CD4-positive, alpha-beta T cell (primary cell): ENCODE data around the gene TEX14. TPM values are rescaled to one million over a fixed set of nuclear protein-coding genes. Genes with fewer than 3 reads are reported as not detected.

ENCODE experiments used
- ATAC-seq: fragments of 200-7000 bp; cut with Tn5 transposase; one replicate; pipeline ENCODE4 v1.10.0; 2022; ENCODE audit warnings: mild to moderate bottlenecking; ENCODE audit not compliant: poor library complexity
- CTCF ChIA-PET: fragments of 350-600 bp; sonication (Branson Sonifier 250); formaldehyde crosslinking; loops from one replicate; lab custom pipeline; 2021; ENCODE audit warnings: antibody characterized with exemption, inconsistent platforms; lab: Charles Lee
- POLR2A ChIA-PET: fragments of 350-600 bp; sonication (Branson Sonifier 250); formaldehyde crosslinking; loops from one replicate; lab custom pipeline; 2021; ENCODE audit warnings: antibody characterized with exemption, inconsistent platforms; lab: Charles Lee
- DNase-seq, 14 experiments: peaks; one replicate each; pipeline ENCODE4 v3.0.0-alpha.2; 2013 to 2020; ENCODE audit warnings: mixed read lengths in 2 of 14
- H3K27ac ChIP-seq, 2 donors: one replicate each; pipeline versions ENCODE4 v1.5.1 to v1.7.0; 2013; ENCODE audit warnings: low read length in 2 of 2, low read depth in 1 of 2, mild to moderate bottlenecking in 1 of 2
- H3K27me3 ChIP-seq, 2 experiments: 1 replicate in 1 of 2; 2 replicates in 1 of 2; pipeline versions ENCODE4 v1.6.1 to v1.7.0; 2013; ENCODE audit warnings: low read length in 2 of 2, control low read depth in 1 of 2, mild to moderate bottlenecking in 1 of 2, moderate library complexity in 1 of 2; ENCODE audit not compliant: insufficient read depth in 2 of 2, control insufficient read depth in 1 of 2
- H3K36me3 ChIP-seq: one replicate; pipeline ENCODE4 v1.6.1; 2013; ENCODE audit warnings: low read length, control low read depth; ENCODE audit not compliant: insufficient read depth
- H3K4me1 ChIP-seq: one replicate; pipeline ENCODE4 v1.6.1; 2013; ENCODE audit warnings: low read length, control low read depth; ENCODE audit not compliant: insufficient read depth
- H3K4me3 ChIP-seq: one replicate; pipeline ENCODE4 v1.5.1; 2013; ENCODE audit warnings: mild to moderate bottlenecking, low read length, moderate library complexity
- H3K9me3 ChIP-seq, 2 experiments: 1 replicate in 1 of 2; 2 replicates in 1 of 2; pipeline versions ENCODE4 v1.6.1 to v1.7.0; 2013; ENCODE audit warnings: low read length in 2 of 2, mild to moderate bottlenecking in 2 of 2, control low read depth in 1 of 2, moderate library complexity in 1 of 2; ENCODE audit not compliant: control insufficient read depth in 1 of 2, insufficient read depth in 1 of 2
- H3K27ac Mint-ChIP-seq: one replicate; pipeline ENCODE4 v1.8.0; 2020; ENCODE audit warnings: mixed read lengths
- H3K27me3 Mint-ChIP-seq: one replicate; pipeline ENCODE4 v1.8.0; 2021; ENCODE audit warnings: mixed read lengths
- H3K36me3 Mint-ChIP-seq: one replicate; pipeline ENCODE4 v1.8.0; 2021; ENCODE audit warnings: low read depth, mixed read lengths
- H3K4me1 Mint-ChIP-seq: one replicate; pipeline ENCODE4 v1.8.0; 2021; ENCODE audit warnings: low read depth, mixed read lengths
- H3K4me3 Mint-ChIP-seq: one replicate; pipeline ENCODE4 v1.8.0; 2020; ENCODE audit warnings: mild to moderate bottlenecking, mixed read lengths
- H3K9me3 Mint-ChIP-seq: one replicate; pipeline ENCODE4 v1.8.0; 2020; ENCODE audit warnings: mixed read lengths
- CTCF ChIP-seq: fragments of 200-600 bp; IDR thresholded peaks from one replicate; pipeline ENCODE4 v1.8.0; 2022; ENCODE audit warnings: antibody characterized with exemption, mild to moderate bottlenecking
- intact Hi-C, 2 experiments: fragments of 100-400 bp; cut with DNase I in 1 of 2; cut with micrococcal nuclease in 1 of 2; formaldehyde crosslinking; loops; one replicate each; pipeline versions ENCODE4 v1.15.1 to v1.9.0; 2023 to 2025; cut with DNase I, micrococcal nuclease
- total RNA-seq, 174 experiments: library from RNA in 2 of 174; stranded (reverse) in 2 of 174; gene quantifications; one replicate each; pipeline ENCODE4 v1.2.3 and lab custom pipeline; 2021 to 2026

Gene TEX14
- total RNA-seq, 2 experiments from 2014 or later = 0.47 to 0.66 TPM

GRCh38 chr17:58601976-58602375 lies 89.9 kb downstream of the TEX14 start:
- intact Hi-C loops = no loop called here
- Mint-ChIP-seq H3K36me3 (no peaks in the 10 kb centered on the region), H3K4me3 (no peak overlapping the region), H3K27me3 (no peaks in the 10 kb centered on the region), H3K27ac (no peak overlapping the region), H3K9me3 (no peaks in the 10 kb centered on the region), H3K4me1 (no peaks in the 10 kb centered on the region)
- POLR2A ChIA-PET = no interaction called here
- DNase-seq (no peak), ATAC-seq (no peak)
- Histone ChIP-seq H3K36me3 (no peaks in the 10 kb centered on the region), H3K27me3 (no peaks in the 10 kb centered on the region), H3K4me3 (no peak overlapping the region), H3K9me3 (no peaks in the 10 kb centered on the region), H3K27ac (no peak overlapping the region), H3K4me1 (no peaks in the 10 kb centered on the region)
- CTCF ChIA-PET = interaction anchor here (0.7 kb wide), 1 partner anchor 374 kb away, joined by 3 read pairs; no protein-coding TSS in a partner anchor
- TF ChIP-seq CTCF = no peak

GRCh38 chr17:58597371-58597770 lies 94.5 kb downstream of the TEX14 start:
- ChIA-PET POLR2A (no interaction called here), CTCF (no interaction called here)
- no peak overlapping the region for H3K27ac Mint-ChIP-seq
- H3K27me3 Mint-ChIP-seq = no peaks in the 10 kb centered on the region
- Histone ChIP-seq H3K4me1 (no peaks in the 10 kb centered on the region), H3K27ac (no peak overlapping the region), H3K36me3 (no peaks in the 10 kb centered on the region), H3K9me3 (no peaks in the 10 kb centered on the region), H3K4me3 (no peak overlapping the region), H3K27me3 (no peaks in the 10 kb centered on the region)
- H3K9me3 Mint-ChIP-seq = no peaks in the 10 kb centered on the region
- DNase-seq = no peak
- no peaks in the 10 kb centered on the region for H3K36me3 Mint-ChIP-seq
- H3K4me1 Mint-ChIP-seq = no peaks in the 10 kb centered on the region
- no peak for ATAC-seq
- no peak overlapping the region for H3K4me3 Mint-ChIP-seq
- intact Hi-C loops = no loop called here
- TF ChIP-seq CTCF = no peak

GRCh38 chr17:58595194-58595792 lies 96.6 kb downstream of the TEX14 start:
- no peaks in the 10 kb centered on the region for H3K27me3 Mint-ChIP-seq
- Histone ChIP-seq H3K4me1 (no peaks in the 10 kb centered on the region), H3K4me3 (no peak overlapping the region), H3K27ac (no peak overlapping the region), H3K9me3 (no peaks in the 10 kb centered on the region), H3K36me3 (no peaks in the 10 kb centered on the region), H3K27me3 (no peaks in the 10 kb centered on the region)
- H3K4me3 Mint-ChIP-seq = no peak overlapping the region
- H3K4me1 Mint-ChIP-seq = no peaks in the 10 kb centered on the region
- H3K36me3 Mint-ChIP-seq = no peaks in the 10 kb centered on the region
- no peaks in the 10 kb centered on the region for H3K9me3 Mint-ChIP-seq
- no peak overlapping the region for H3K27ac Mint-ChIP-seq
- ATAC-seq (no peak), DNase-seq (no peak)
- CTCF ChIA-PET = interaction anchor here (1.0 kb wide), 1 partner anchor 8 kb away, joined by 3 read pairs; no protein-coding TSS in a partner anchor
- no peak for TF ChIP-seq CTCF
- intact Hi-C loops = no loop called here
- POLR2A ChIA-PET = no interaction called here
